Central memory CD8-positive, alpha-beta T cell (primary cell): ENCODE results near the gene EIF3I.

ENCODE experiments used
- ATAC-seq: fragments of 150-1000 bp; cut with Tn5 transposase; replicated peaks from 2 replicates; pipeline ENCODE4 v1.10.0; 2022; ENCODE audit warnings: mild to moderate bottlenecking, moderate FRiP score, moderate number of reproducible peaks; ENCODE audit not compliant: poor library complexity, severe bottlenecking; ENCODE audit errors: extremely low read depth
- DNase-seq, 2 donors: peaks; one replicate each; pipeline ENCODE4 v3.0.0; 2021; ENCODE audit warnings: low spot score in 2 of 2
- H3K27ac Mint-ChIP-seq: one replicate; pipeline ENCODE4 v1.8.0; 2022; ENCODE audit warnings: low read depth, mild to moderate bottlenecking, moderate library complexity, mixed read lengths
- H3K27me3 Mint-ChIP-seq: one replicate; pipeline ENCODE4 v1.8.0; 2022; ENCODE audit warnings: mixed read lengths
- H3K36me3 Mint-ChIP-seq: one replicate; pipeline ENCODE4 v1.8.0; 2022; ENCODE audit warnings: mild to moderate bottlenecking, moderate library complexity, mixed read lengths; ENCODE audit not compliant: insufficient read depth
- H3K4me1 Mint-ChIP-seq: one replicate; pipeline ENCODE4 v1.8.0; 2022; ENCODE audit warnings: mixed read lengths
- H3K4me3 Mint-ChIP-seq: one replicate; pipeline ENCODE4 v1.8.0; 2022; ENCODE audit warnings: mild to moderate bottlenecking, moderate library complexity, mixed read lengths
- H3K9me3 Mint-ChIP-seq: one replicate; pipeline ENCODE4 v1.8.0; 2022; ENCODE audit warnings: mixed read lengths

The EIF3I gene

DNA sequence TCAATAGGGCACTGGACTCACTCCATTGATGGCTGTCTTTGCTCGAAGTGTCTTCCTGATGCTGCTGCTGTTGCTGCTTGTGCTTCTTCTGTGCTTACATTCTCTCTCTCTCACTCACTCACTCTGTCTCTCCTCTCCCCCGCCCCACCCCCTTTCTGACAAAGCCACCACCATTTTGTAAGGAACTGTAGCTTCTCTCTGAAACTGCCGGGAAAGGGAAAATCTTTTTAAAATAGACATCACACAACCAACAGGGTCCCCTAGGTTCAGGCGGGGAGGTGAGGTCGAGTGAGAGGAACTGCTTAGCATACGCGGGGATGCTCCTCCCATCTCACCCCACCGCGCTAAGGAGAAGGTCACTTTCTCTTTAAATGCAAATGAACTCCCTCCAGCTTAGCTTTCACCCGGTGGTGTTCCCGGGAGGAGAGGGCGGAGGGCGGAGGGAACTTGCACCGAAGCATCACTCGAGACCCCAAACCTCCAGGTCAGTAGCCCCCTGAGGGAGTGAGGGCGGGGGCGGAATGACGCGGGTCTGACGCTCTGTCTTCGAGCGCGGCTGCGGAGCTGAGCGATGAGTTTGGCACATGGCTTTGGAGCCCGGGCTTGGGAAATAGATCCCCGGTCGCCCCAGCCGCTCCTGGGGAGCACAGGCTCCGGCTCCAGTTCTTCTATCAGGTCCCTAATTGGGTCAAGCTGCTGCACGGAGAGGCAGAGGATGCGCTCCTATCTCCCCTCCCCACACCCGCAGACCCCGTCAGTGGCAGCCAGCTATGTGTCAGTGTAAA is 21.8 kb upstream of the EIF3I start, which contains the start of gene CCDC28B:
TSS of gene CCDC28B (plus strand) at position 370 of the 785 bp plus-strand sequence. CDS start 1,341 bp downstream, outside the sequence.
- H3K4me1 Mint-ChIP-seq: peaks cover 48% of the 10 kb centered on the region
- ATAC-seq (peak; percentile 52), DNase-seq (peak; percentile 17 to 23)
- peak within 1 kb of the TSS; percentile 96 for H3K27ac Mint-ChIP-seq
- H3K9me3 Mint-ChIP-seq: no peaks in the 10 kb centered on the region
- no peaks in the 10 kb centered on the region for H3K27me3 Mint-ChIP-seq
- H3K36me3 Mint-ChIP-seq: peaks cover 16% of the 10 kb centered on the region
- peak within 1 kb of the TSS; percentile 91 for H3K4me3 Mint-ChIP-seq

DNA sequence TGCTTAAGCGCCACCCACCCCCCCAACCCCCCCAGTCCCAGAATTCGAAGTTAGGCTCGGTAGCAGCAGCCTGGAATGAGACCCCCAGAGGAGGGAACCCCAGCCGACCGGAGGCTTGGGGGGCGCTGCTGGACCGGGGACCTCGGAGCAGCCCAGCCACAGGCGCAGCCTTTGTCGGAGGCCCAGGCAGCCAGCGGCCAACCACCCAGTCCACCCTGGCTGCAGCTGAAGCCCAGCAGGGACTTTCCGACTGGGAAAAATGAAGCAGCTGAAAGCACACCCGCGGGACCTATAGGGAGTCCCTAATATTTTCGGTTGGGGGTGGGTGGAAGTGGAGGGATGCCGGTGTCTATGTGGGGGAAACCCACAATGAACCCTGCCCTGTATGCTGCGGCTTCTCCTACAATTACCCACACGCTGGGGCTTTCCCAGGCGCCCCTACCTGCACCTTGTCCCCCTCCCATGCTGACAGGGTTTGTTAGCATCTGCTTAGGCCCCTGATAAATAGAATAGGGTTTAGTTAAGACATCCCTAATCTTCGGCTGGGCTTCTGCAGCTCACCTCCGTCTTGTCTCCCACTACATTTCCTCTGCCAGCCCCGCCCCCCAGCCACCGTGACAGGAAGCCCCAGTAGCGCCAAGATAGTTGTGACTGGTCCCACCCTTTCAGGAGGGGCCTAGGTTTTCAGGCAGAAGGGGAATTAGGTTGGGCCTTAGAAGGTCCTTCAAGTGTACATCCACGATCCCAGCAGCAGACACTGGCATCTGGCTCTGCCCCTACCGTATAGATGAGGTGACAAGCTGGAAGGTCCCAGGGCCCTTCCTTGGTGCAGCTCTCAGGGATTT is 21.0 kb upstream of the EIF3I start:
- no peaks in the 10 kb centered on the region for H3K9me3 Mint-ChIP-seq
- H3K4me3 Mint-ChIP-seq: peak overlapping the region; percentile 91
- ATAC-seq: peak; percentile 69
- H3K27ac Mint-ChIP-seq: peak overlapping the region; percentile 96
- peaks cover 8% of the 10 kb centered on the region for H3K36me3 Mint-ChIP-seq
- DNase-seq: peak; percentile 54 to 72
- no peaks in the 10 kb centered on the region for H3K27me3 Mint-ChIP-seq
- H3K4me1 Mint-ChIP-seq: peaks cover 48% of the 10 kb centered on the region

DNA sequence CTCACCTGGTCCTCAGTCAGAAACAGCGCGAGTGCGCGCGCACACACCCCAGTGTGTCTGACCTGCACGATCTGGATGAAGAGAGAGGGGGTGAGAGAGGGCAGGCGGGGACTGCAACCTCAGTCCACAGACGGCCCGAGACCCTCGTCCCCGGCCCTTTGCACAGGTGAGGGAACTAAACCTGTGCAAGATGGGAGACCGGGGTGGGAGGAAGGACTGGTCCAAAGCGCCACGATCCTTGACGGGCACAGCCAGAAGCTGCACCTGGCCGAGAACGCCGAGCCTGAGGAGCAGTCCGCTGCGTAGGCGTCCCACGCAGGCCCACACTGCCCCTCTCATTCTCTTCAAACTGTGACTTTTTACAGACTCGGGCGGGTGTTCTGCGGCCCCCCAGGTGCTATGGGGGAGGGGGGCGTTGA is 17.3 kb upstream of the EIF3I start:
- ATAC-seq (no peak), DNase-seq (no peak)
- peaks cover 35% of the 10 kb centered on the region for H3K4me1 Mint-ChIP-seq
- H3K27ac Mint-ChIP-seq: peak overlapping the region; percentile 93
- H3K27me3 Mint-ChIP-seq: no peaks in the 10 kb centered on the region
- H3K9me3 Mint-ChIP-seq: no peaks in the 10 kb centered on the region
- H3K36me3 Mint-ChIP-seq: peaks cover 7% of the 10 kb centered on the region
- H3K4me3 Mint-ChIP-seq: peak overlapping the region; percentile 83

DNA sequence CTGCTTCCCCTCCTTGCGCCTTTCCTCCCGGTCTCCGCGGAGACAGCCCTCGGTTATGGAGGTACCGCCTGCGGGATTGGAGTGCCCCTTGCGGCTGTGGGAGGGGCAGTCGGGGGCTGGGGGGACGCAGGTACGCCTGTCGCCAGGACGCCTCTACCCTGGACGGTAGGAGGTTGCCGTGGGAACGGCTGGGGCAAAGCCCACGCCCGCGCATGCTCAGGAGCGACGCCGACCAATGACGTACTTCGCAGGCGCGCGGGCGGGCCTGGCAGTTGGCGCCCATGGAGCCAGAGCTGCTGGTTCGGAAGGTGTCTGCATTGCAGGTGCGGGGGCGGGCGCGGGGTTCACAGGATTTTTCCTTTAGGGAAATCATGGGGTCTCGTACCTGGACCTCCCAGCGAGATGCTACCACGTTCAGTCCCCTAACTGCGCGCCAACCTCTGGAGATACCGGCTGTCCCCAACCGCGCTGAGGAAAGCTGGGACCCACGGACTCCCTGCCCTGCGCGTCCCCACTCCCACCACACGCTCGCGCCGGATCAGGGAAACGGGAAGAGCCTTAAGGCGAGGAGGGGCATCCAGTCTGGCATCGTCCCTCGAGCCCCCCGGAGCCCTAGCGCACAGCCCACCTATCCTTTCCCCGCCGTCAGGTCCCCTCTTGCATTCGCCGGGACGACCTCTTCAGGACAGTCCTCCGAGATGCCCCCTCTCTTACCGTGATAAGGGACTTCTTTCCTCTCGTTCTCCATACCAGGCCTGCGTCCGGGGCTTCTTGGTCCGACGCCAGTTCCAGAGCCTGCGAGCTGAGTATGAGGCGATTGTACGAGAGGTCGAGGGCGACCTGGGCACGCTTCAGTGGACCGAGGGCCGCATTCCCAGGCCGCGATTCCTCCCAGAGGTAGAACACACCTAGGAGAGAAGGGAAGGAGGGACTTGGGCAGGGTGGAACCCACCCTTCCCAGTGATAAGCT is 16.5 kb upstream of the EIF3I start, which contains the start of gene IQCC:
TSS of gene IQCC (plus strand) at position 271 of the 970 bp plus-strand sequence. CDS start at position 282, 11 bp downstream.
- peaks cover 28% of the 10 kb centered on the region for H3K4me1 Mint-ChIP-seq
- H3K27me3 Mint-ChIP-seq: no peaks in the 10 kb centered on the region
- H3K36me3 Mint-ChIP-seq: peaks cover 7% of the 10 kb centered on the region
- peak within 1 kb of the TSS; percentile 93 for H3K27ac Mint-ChIP-seq
- ATAC-seq: peak; percentile 57
- no peaks in the 10 kb centered on the region for H3K9me3 Mint-ChIP-seq
- peak within 1 kb of the TSS; percentile 83 for H3K4me3 Mint-ChIP-seq
- DNase-seq: peak; percentile 70 to 74

GRCh38 chr1:32208469-32208868 is 13.7 kb upstream of the EIF3I start:
- ATAC-seq: no peak
- Mint-ChIP-seq H3K36me3 (peaks cover 2% of the 10 kb centered on the region), H3K9me3 (no peaks in the 10 kb centered on the region), H3K27ac (no peak overlapping the region), H3K4me1 (peaks cover 11% of the 10 kb centered on the region), H3K27me3 (no peaks in the 10 kb centered on the region), H3K4me3 (no peak overlapping the region)
- DNase-seq: no peak

GRCh38 chr1:32208891-32209328 is 13.3 kb upstream of the EIF3I start, which contains the start of gene DCDC2B:
TSS of gene DCDC2B (plus strand) at chr1:32209089. CDS start at chr1:32209094, 5 bp downstream.
- DNase-seq: no peak
- Mint-ChIP-seq H3K4me1 (peaks cover 11% of the 10 kb centered on the region), H3K27ac (peak within 1 kb of the TSS; percentile 25)

GRCh38 chr1:32215629-32216480 is 6.4 kb upstream of the EIF3I start:
- Mint-ChIP-seq H3K4me3 (no peak overlapping the region), H3K27me3 (no peaks in the 10 kb centered on the region), H3K27ac (no peak overlapping the region), H3K4me1 (peaks cover 11% of the 10 kb centered on the region), H3K9me3 (no peaks in the 10 kb centered on the region), H3K36me3 (peaks cover 11% of the 10 kb centered on the region)
- DNase-seq: peak; percentile 26
- no peak for ATAC-seq

More at GRCh38 chr1:32208891-32209328, 13.3 kb upstream of the EIF3I start, which contains the start of gene DCDC2B:
- Mint-ChIP-seq H3K36me3 (peaks cover 2% of the 10 kb centered on the region), H3K9me3 (no peaks in the 10 kb centered on the region), H3K27me3 (no peaks in the 10 kb centered on the region), H3K4me3 (no peak within 1 kb of the TSS)
- no peak for ATAC-seq

GRCh38 chr1:32216566-32216965 is 5.6 kb upstream of the EIF3I start:
- H3K4me3 Mint-ChIP-seq: no peak overlapping the region
- H3K4me1 Mint-ChIP-seq: peaks cover 18% of the 10 kb centered on the region
- no peaks in the 10 kb centered on the region for H3K27me3 Mint-ChIP-seq
- no peak for ATAC-seq
- peaks cover 11% of the 10 kb centered on the region for H3K36me3 Mint-ChIP-seq
- H3K27ac Mint-ChIP-seq: no peak overlapping the region
- no peaks in the 10 kb centered on the region for H3K9me3 Mint-ChIP-seq
- no peak for DNase-seq

- Mint-ChIP-seq H3K36me3 (peaks cover 19% of the 10 kb centered on the region), H3K4me1 (peaks cover 29% of the 10 kb centered on the region), H3K27ac (no peak overlapping the region), H3K27me3 (no peaks in the 10 kb centered on the region), H3K9me3 (no peaks in the 10 kb centered on the region), H3K4me3 (no peak overlapping the region)
- DNase-seq: no peak
- ATAC-seq: no peak
Observed at GRCh38 chr1:32219022-32219421, 3.2 kb upstream of the EIF3I start.

GRCh38 chr1:32220746-32221580 is 1.2 kb upstream of the EIF3I start:
- Mint-ChIP-seq H3K36me3 (peaks cover 29% of the 10 kb centered on the region), H3K27me3 (no peaks in the 10 kb centered on the region), H3K27ac (peak overlapping the region; percentile 95), H3K9me3 (no peaks in the 10 kb centered on the region), H3K4me1 (peaks cover 24% of the 10 kb centered on the region), H3K4me3 (peak overlapping the region; percentile 88)
- no peak for ATAC-seq
- DNase-seq: no peak
